ENCODE measurements around the gene SRSF2.
"Not testable (repeated sequence)": the region's sequence is repeated elsewhere in the genome, so short reads cannot be mapped to it uniquely, and the experiment has no call there.

Gene SRSF2

DNA sequence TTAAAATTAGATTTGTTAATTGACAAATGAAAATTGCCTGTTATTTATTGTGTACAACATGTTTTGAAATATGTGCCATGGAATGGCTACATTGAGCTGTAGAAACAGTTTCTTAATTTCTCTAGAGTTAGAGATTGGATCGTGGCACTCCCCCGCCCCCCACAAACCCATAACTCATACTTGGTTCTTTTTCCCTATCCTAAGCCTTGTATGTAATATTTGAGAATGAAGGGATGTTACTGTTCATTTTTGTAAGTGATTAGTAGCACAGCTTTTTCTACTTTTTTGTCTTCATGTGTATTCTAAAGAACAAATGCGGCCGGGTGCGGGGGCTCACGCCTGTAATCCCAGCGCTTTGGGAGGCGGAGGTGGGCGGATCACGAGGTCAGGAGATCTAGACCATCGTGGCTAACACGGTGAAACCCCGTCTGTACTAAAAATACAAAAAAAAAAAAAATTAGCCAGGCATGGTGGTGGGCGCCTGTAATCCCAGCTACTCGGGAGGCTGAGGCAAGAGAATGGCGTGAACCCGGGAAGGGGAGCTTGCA, 2.5 kb upstream of the SRSF2 start:
- not testable (repeated sequence) for DNase-seq (ENCODE audit: low read depth in 4 of 4, low spot score in 1 of 4)

DNA sequence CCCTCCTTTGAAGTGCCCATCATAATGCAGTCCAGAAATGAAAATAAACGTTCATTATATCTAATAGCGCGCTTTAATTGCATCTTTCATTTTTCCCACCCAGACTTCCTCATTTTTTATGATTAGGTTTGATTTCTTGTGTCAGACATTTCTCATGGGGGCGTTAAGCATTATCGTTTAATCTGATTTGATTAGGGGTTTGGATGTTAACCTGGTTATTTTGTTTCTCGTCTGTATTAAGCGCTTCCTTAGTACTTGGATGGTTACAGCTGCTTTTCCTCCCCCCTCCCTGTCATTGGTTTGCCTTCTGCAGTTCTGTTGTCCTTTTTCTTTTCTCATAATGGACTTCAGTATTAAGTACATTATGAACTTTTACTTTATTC, 1.3 kb upstream of the SRSF2 start:
- DNase-seq (ENCODE audit: low read depth in 4 of 4, low spot score in 1 of 4), result no peak

- DNase-seq (ENCODE audit: low read depth in 4 of 4, low spot score in 1 of 4), result peak; percentile 80 to 89 (median 85)
Observed at GRCh38 chr17:76737676-76738467, 741 bp upstream of the SRSF2 start, which contains the start of gene MFSD11. TSS of gene MFSD11 (plus strand) at chr17:76738119. CDS start at chr17:76738353, 234 bp downstream.

DNA sequence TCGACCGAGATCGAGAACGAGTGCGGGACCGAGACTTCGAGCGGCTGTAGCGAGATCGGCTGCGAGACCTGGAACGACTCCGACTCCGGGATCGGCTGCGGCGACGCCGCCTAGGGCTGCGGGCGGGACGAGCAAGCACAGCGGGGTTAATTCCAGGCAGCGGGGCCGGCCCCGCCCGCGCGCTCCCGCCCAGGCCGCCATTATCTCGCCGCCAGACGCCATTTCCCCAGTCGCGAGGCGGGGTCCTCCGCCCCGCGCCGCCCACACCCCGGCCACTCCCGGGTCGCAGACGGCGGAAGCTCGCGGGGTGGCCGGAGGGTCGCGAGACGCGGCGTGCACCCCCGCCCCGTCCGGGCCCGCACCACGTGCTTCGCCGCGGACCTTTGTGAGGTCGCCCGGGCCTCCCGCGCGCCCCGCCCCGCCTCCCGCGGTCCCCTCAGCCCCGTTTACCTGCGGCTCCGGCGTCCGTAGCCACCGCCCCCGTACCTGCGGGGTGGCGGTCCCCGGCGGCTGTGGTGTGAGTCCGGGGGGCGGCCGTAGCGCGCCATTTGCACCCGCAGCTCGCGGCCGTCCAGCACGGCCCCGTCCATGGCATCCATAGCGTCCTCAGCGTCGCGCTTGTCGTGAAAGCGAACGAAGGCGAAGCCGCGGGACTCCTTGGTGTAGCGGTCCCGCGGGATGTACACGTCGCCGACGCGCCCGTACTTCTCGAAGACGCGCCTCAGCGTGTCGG, 616 bp downstream of the SRSF2 start:
- DNase-seq (ENCODE audit: low read depth in 4 of 4, low spot score in 1 of 4), result peak in 3 of 4 experiments; percentile 41 to 50 (median 42)

DNA sequence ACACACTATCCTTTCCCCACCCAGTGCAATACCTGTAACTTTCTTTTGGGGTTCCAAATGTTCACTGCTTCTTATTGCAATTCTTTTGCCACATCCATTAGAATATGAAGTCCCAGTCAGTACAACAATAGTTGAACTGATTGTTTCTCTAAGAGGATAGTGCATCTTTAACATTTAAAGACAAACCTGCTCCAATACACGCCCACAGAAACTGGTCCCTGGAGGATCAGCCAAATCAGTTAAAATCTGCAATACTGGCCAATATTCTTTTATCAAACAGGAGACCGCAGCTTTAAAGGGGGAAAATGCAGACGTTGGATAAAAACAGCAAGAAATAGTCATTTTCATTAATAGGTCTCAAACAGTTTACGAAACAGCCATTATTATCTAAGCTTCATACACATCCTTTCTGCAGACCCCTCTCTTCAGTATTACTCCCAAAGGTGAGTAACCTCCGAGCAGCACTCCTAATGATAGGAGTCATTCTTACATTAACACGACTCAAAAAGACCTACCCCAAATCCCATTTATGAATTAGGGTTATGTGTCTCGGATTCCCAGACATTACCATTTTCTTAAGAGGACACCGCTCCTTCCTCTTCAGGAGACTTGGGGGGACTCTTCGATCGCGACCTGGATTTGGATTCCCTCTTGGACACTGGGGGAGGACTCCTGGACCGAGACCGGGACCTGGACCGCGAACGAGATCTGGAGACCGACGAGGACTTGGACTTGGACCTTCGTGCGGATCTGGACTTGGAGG, 1.4 kb downstream of the SRSF2 start:
- DNase-seq (ENCODE audit: low read depth in 4 of 4, low spot score in 1 of 4), result no peak

- no peak for DNase-seq (ENCODE audit: low read depth in 4 of 4, low spot score in 1 of 4)
Observed at GRCh38 chr17:76735006-76735405, 2.1 kb downstream of the SRSF2 start.

DNA sequence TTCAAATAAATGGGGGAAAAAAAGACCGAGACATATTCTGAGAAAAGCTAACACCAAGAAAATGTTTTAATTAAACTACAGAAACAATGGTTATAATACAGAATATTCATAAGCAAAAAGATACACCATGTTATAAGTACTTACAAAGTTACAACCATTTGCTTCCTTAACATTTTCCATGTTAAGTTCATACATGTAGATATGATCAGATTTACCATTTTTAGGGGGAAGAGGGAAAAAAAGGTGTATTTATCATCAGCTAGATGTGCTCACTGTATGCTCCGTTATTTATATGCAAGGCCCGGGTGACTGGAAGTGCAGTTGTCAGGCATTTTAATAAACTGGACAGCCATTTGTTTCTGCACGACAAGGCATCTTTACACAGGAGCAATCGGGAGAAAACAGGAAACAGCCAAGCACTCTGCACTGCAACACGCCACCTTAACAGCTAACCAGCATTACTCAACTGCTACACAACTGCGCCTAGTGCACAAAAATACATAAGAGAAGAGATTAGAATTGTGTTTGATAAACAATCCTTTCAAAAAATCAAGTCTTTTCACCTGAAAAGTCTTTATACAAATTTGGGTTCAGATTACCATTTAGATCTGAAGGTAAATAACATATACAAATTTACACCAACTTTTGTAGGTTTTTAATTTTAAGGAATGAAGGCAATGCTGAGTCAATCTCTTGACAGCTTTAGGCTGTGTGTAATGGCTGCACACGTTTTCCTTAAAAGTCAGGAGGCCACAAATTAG, 2.9 kb downstream of the SRSF2 start:
- DNase-seq (ENCODE audit: low read depth in 4 of 4, low spot score in 1 of 4), result no peak

- no peak for DNase-seq (ENCODE audit: low read depth in 4 of 4, low spot score in 1 of 4)
Observed at GRCh38 chr17:76733618-76733957, 3.5 kb downstream of the SRSF2 start.

- DNase-seq (ENCODE audit: low read depth in 4 of 4, low spot score in 1 of 4), result no peak
Observed at GRCh38 chr17:76732734-76733617, 4.2 kb downstream of the SRSF2 start.

- DNase-seq (ENCODE audit: low read depth in 4 of 4, low spot score in 1 of 4), result not testable (repeated sequence)
Observed at GRCh38 chr17:76731800-76732733, 5.1 kb downstream of the SRSF2 start.

DNA sequence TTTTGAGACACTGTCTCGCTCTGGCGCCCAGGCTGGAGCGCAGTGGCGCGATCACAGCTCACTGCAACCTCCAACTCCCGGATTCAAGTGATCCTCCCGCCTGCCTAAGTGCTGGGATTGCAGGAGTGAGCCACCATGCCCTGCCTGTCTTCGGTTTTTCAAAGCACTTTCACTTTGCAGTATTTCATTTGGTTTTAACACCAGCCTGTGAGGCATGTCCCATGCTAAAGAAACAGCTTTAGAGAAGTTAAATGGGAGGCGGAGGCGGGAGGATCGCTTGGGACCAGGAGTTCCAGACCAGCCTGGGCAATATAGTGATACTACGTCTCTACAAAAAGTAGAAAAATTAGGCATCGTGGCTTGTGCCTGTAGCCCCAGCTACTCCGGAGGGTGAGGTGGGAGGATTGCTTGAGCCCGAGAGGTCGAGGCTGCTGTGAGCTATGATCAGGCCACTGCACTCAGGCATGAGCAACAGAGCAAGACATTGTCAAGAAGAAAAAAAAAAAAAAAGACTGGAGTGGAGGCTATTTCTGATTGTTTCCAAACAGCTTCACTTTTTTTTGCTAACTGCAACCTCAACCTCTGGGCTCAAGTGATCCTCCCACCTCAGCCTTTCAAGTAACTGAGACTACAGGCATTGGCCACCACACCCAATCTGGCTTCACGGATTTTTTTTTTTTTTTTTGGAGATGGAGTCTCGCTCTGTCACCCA, 9.2 kb downstream of the SRSF2 start:
- no peak for DNase-seq (ENCODE audit: low read depth in 4 of 4, low spot score in 1 of 4)

- peak; percentile 53 to 68 (median 60) for DNase-seq (ENCODE audit: low read depth in 4 of 4, low spot score in 1 of 4)
Observed at GRCh38 chr17:76726776-76727718, 10.1 kb downstream of the SRSF2 start, which contains the start of gene METTL23. TSS of gene METTL23 (plus strand) at chr17:76726839. CDS start at chr17:76729711, 2,872 bp downstream.

GRCh38 chr17:76726231-76726775, 10.8 kb downstream of the SRSF2 start, which contains the start of gene JMJD6:
TSS of gene JMJD6 (minus strand) at chr17:76726606. CDS start at chr17:76726475, 131 bp downstream.
- peak; percentile 79 to 93 (median 88) for DNase-seq (ENCODE audit: low read depth in 4 of 4, low spot score in 1 of 4)

DNA sequence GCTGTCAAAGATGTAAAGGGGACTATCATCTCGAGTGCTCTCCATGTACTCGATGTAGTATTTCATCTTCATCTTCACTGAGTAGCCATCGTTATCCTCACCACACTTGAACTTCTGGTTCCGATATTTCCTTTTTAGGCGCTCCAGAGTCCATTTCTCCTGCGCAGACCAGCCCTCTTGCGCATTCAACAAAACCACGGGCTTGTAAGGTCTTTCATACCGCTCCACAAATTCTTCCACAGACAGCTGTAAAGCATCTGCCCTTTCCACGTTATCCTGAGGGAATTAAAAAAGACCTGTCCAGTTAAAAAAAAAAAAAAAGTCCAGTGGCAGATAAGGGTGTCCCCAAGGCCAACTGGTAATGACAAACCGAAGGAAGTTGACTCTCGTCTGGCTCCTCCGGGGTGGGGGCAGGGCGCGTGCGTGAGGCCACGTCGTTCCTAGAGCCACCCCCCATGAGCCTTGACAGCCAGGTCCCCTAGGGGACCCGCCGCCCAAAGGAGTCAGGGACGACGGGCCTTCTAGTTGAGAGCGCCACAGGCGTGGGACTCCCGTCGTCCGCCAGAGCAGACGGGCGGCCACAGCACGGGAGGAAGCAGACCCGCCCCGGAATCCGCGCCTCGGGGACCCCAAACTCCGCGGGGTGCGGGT, 11.4 kb downstream of the SRSF2 start:
- peak; percentile 45 to 71 (median 61) for DNase-seq (ENCODE audit: low read depth in 4 of 4, low spot score in 1 of 4)

DNA sequence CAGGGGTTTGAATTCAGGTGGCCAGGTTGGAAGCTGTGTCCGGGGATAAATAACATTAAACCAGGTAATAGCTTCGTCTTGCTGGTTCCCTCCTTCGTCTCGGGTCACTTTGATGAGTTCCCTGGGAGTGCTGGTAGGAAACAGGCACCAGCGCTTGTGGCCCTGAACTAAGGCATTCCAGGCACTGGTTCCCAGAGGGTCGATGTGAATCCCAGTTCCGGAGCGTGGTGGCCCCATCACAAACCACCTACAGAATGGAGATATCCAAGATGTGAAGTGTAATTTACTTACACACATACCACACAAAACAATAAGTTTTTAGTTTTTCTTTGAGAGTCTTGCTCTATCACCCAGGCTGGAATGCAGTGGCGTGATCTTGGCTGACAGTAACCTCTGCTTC, 13.3 kb downstream of the SRSF2 start:
- no peak for DNase-seq (ENCODE audit: low read depth in 4 of 4, low spot score in 1 of 4)

- DNase-seq (ENCODE audit: low read depth in 4 of 4, low spot score in 1 of 4), result not testable (repeated sequence)
Observed at GRCh38 chr17:76722977-76723376, 14.2 kb downstream of the SRSF2 start.

All from stimulated activated CD4-positive, alpha-beta T cell treated with anti-CD3 and anti-CD28 coated beads, Interleukin-1b, Interleukin-23, amount 100 ng/mL, for 24 hours (primary cell).